K562 (cell line): ENCODE measurements around the gene ADAM10. TPM values are rescaled to one million over a fixed set of nuclear protein-coding genes. Genes with fewer than 3 reads are reported as not detected.
A peak's percentile ranks its signal among the peaks of the same experiment; 100 is the strongest.

Source experiments
- ASH1L ChIP-seq: fragments of 450-650 bp; IDR thresholded peaks from 2 replicates; pipeline ENCODE4 v1.6.1; 2018; ENCODE audit warnings: borderline replicate concordance, mild to moderate bottlenecking, low read depth; ENCODE audit not compliant: partially characterized antibody
- BRD4 ChIP-seq: fragments of 200-600 bp; sonication (generic); IDR thresholded peaks from 2 replicates; pipeline ENCODE4 v1.6.1; 2017; ENCODE audit warnings: inconsistent platforms
- CAMTA2 ChIP-seq: fragments of 250-450 bp; sonication (Bioruptor Pico); conservative IDR thresholded peaks from 2 replicates; pipeline ENCODE4 v1.5.1; 2022
- CTBP1 ChIP-seq: fragments of 450-650 bp; IDR thresholded peaks from 2 replicates; pipeline ENCODE4 v1.6.1; 2016; ENCODE audit warnings: borderline replicate concordance
- KDM5B ChIP-seq: fragments of 200-600 bp; sonication (generic); IDR thresholded peaks from 2 replicates; pipeline ENCODE4 v1.6.1; 2012; ENCODE audit warnings: low read depth, mild to moderate bottlenecking, moderate library complexity, low read length, control low read depth, inconsistent platforms; ENCODE audit not compliant: insufficient replicate concordance
- MAZ ChIP-seq, 2 experiments: fragments of 450-650 bp in 1 of 2; sonication (generic) in 1 of 2; formaldehyde crosslinking; IDR thresholded peaks in 1 of 2; conservative IDR thresholded peaks in 1 of 2; 2 replicates each; pipeline versions ENCODE4 v1.4.0 to v1.5.0; 2020; ENCODE audit warnings: mild to moderate bottlenecking in 1 of 2, missing genetic modification reagents in 1 of 2
- MBD2 ChIP-seq: sonication (generic); IDR thresholded peaks from 2 replicates; pipeline ENCODE4 v1.6.1; 2016; ENCODE audit warnings: low read depth, borderline replicate concordance
- MCM3 ChIP-seq: fragments of 450-650 bp; IDR thresholded peaks from 2 replicates; pipeline ENCODE4 v1.6.1; 2016
- MYC ChIP-seq, 2 experiments: fragments of 250-450 bp in 1 of 2; sonication (Bioruptor Pico) in 1 of 2; IDR thresholded peaks; 2 replicates each; pipeline versions ENCODE4 v1.5.1 to v1.6.1; 2012 to 2021; ENCODE audit warnings: low read depth in 2 of 2, borderline replicate concordance in 1 of 2, improper control_type of control experiment in 1 of 2, low read length in 1 of 2, mild to moderate bottlenecking in 1 of 2, moderate library complexity in 1 of 2
- NR2C1 ChIP-seq, 2 experiments: fragments of 450-650 bp; IDR thresholded peaks; 2 replicates each; pipeline ENCODE4 v1.6.1; 2017; ENCODE audit warnings: mild to moderate bottlenecking in 2 of 2, antibody characterized with exemption in 1 of 2, inconsistent platforms in 1 of 2, missing compliant biosample characterization in 1 of 2, missing genetic modification characterization in 1 of 2
- SAFB ChIP-seq: fragments of 200-400 bp; formaldehyde crosslinking; IDR thresholded peaks from 2 replicates; pipeline ENCODE4 v1.6.1; 2017; ENCODE audit warnings: low read depth, low read length, borderline replicate concordance
- SIN3B ChIP-seq: fragments of 450-650 bp; IDR thresholded peaks from 2 replicates; pipeline ENCODE4 v1.6.1; 2017; ENCODE audit warnings: low read depth, mild to moderate bottlenecking, moderate library complexity
- SMARCA4 ChIP-seq: fragments of 450-650 bp; IDR thresholded peaks from 2 replicates; pipeline ENCODE4 v1.6.1; 2016
- TOE1 ChIP-seq, 2 experiments: fragments of 450-650 bp in 1 of 2; sonication (generic) in 1 of 2; formaldehyde crosslinking in 1 of 2; IDR thresholded peaks; 2 replicates each; pipeline versions ENCODE4 v1.7.1 to v1.8.0; 2016 to 2022; ENCODE audit warnings: borderline replicate concordance in 2 of 2, mild to moderate bottlenecking in 2 of 2, antibody characterized with exemption in 1 of 2, inconsistent platforms in 1 of 2, low read depth in 1 of 2, missing genetic modification reagents in 1 of 2, moderate library complexity in 1 of 2
- ZKSCAN1 ChIP-seq: fragments of 150-350 bp; IDR thresholded peaks from 2 replicates; pipeline ENCODE4 v1.6.1; 2016; ENCODE audit warnings: low read depth, low read length
- ZNF134 ChIP-seq: fragments of 250-450 bp; sonication (Bioruptor Pico); conservative IDR thresholded peaks from 2 replicates; pipeline ENCODE4 v1.4.0; 2020
- polyA plus RNA-seq, 8 experiments: library from polyadenylated mRNA; depleted of rRNA in 4 of 8; stranded (reverse) in 5 of 8; unstranded in 3 of 8; fragments of >200 nt; fragmentation: Nextera tagmentation in 2 of 8; fragmentation: Illumina TruSeq in 1 of 8; extraction: Ambion mirVana in 2 of 8; extraction: Trizol in 1 of 8; gene quantifications; 2 replicates each; pipeline versions ENCODE4 v1.2.1 to v1.2.3, GENCODE V29; 2011 to 2014; ENCODE audit warnings: inconsistent platforms in 1 of 8, missing spikeins in 1 of 8
- total RNA-seq, 7 experiments: library from RNA; depleted of rRNA in 6 of 7; stranded (reverse); fragments of >200 nt in 6 of 7; fragmentation: Illumina TruSeq in 2 of 7; extraction: Trizol in 2 of 7; gene quantifications; 2 replicates each; pipeline versions ENCODE4 v1.2.1 to v1.2.3, GENCODE V29; 2011 to 2021; ENCODE audit warnings: low replicate concordance in 1 of 7
- TF ChIP-seq, protein P1 (sequence below), 2 experiments: fragments of 450-650 bp in 1 of 2; sonication (generic) in 1 of 2; formaldehyde crosslinking in 1 of 2; IDR thresholded peaks in 1 of 2; conservative IDR thresholded peaks in 1 of 2; 2 replicates each; pipeline versions ENCODE4 v1.6.1 to v1.8.1; 2016 to 2023; ENCODE audit warnings: mild to moderate bottlenecking in 2 of 2, moderate library complexity in 2 of 2, inconsistent platforms in 1 of 2, missing genetic modification reagents in 1 of 2
- TF ChIP-seq, protein P2 (sequence below): fragments of 250-450 bp; sonication (Bioruptor Pico); IDR thresholded peaks from 2 replicates; pipeline ENCODE4 v1.9.0; 2021; ENCODE audit warnings: mild to moderate bottlenecking
- TF ChIP-seq, protein P3 (sequence below): fragments of 450-650 bp; formaldehyde crosslinking; IDR thresholded peaks from 2 replicates; pipeline ENCODE4 v1.4.0; 2020; ENCODE audit warnings: mild to moderate bottlenecking, mixed read lengths
- TF ChIP-seq, protein P4 (sequence below), 2 experiments: fragments of 450-650 bp; conservative IDR thresholded peaks; 2 replicates each; pipeline ENCODE4 v1.6.1; 2017; ENCODE audit warnings: mild to moderate bottlenecking in 2 of 2, moderate library complexity in 2 of 2

The ADAM10 gene
- total and polyA plus RNA-seq, 9 of the 15 experiments (the other 6 are each of a cell fraction or from before 2014, with no cell fraction given) = 11.9 to 152 (median 57.3) TPM

DNA sequence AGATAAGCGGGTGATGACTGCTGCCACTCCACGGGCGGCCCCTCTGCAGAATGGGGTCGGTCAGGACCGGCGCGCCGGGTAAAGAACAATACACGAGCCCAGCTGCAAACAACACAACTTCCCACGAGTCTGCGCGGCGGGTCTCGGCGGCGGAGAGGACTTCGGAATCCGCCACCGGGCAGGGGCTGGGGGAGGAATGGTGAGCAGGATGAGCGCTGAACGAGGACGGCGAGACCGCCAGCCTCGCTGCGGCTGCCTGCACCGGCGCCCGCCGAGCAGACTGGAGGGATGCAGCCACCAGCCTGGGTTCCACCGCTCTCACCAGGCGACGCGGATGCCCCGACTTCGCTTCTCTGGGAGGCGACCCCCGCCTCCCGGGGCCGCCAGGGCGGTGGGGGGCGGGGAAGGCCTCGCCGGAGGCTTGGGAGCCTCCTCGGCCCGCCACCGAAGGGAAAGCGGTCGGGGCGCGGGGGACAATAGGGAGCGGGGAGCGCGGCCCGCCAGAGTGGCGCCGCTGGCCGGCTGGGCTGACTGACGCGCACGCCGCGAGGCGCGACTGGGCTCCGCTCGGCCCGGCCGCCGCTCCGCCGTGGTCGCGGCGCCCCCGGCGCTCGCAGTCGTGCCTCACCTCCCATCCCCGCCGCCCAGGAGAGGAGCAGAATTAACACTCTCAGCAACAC lies 515 bp downstream of the ADAM10 start (continued):
- TF ChIP-seq, protein P1, sequence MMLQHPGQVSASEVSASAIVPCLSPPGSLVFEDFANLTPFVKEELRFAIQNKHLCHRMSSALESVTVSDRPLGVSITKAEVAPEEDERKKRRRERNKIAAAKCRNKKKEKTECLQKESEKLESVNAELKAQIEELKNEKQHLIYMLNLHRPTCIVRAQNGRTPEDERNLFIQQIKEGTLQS (IDR thresholded peaks at IDR 0.05) = no peak
- TF ChIP-seq, protein P1 (CRISPR knock-in tag; conservative IDR thresholded peaks at IDR 0.05) = no peak
- TF ChIP-seq KDM5B (no peak), ASH1L (no peak), SAFB (no peak), MYC (IDR thresholded peaks at IDR 0.05; ENCODE audit: low read depth, low read length) (no peak), MYC (CRISPR knock-in tag; IDR thresholded peaks at IDR 0.05; ENCODE audit: borderline replicate concordance, low read depth) (no peak), ZNF134 (no peak), TOE1 (IDR thresholded peaks at IDR 0.05; ENCODE audit: borderline replicate concordance) (no peak), TOE1 (CRISPR knock-in tag; IDR thresholded peaks at IDR 0.05; ENCODE audit: borderline replicate concordance, low read depth) (no peak), CTBP1 (0 out of 2 replicates have a peak, but pooled peaks have one; percentile 8), SIN3B (no peak), MCM3 (no peak), CAMTA2 (CRISPR knock-in tag) (no peak), BRD4 (no peak), SMARCA4 (peak; percentile 58; the same call in 1 of the 2 replicates), NR2C1 (IDR thresholded peaks at IDR 0.05) (no peak), NR2C1 (tag; IDR thresholded peaks at IDR 0.05) (no peak), MBD2 (no peak), ZKSCAN1 (no peak), MAZ (CRISPR knock-in tag; conservative IDR thresholded peaks at IDR 0.05 in 1 of 2, IDR thresholded peaks at IDR 0.05 in 1 of 2) (0 out of 4 replicates have a peak, but pooled peaks of 1 of the 2 experiments have one; percentile 25)
- TF ChIP-seq, protein P2, sequence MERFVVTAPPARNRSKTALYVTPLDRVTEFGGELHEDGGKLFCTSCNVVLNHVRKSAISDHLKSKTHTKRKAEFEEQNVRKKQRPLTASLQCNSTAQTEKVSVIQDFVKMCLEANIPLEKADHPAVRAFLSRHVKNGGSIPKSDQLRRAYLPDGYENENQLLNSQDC (CRISPR knock-in tag) = no peak
- TF ChIP-seq, protein P3, sequence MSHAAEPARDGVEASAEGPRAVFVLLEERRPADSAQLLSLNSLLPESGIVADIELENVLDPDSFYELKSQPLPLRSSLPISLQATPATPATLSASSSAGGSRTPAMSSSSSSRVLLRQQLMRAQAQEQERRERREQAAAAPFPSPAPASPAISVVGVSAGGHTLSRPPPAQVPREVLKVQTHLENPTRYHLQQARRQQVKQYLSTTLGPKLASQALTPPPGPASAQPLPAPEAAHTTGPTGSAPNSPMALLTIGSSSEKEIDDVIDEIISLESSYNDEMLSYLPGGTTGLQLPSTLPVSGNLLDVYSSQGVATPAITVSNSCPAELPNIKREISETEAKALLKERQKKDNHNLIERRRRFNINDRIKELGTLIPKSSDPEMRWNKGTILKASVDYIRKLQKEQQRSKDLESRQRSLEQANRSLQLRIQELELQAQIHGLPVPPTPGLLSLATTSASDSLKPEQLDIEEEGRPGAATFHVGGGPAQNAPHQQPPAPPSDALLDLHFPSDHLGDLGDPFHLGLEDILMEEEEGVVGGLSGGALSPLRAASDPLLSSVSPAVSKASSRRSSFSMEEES = no peak
- TF ChIP-seq, protein P4, sequence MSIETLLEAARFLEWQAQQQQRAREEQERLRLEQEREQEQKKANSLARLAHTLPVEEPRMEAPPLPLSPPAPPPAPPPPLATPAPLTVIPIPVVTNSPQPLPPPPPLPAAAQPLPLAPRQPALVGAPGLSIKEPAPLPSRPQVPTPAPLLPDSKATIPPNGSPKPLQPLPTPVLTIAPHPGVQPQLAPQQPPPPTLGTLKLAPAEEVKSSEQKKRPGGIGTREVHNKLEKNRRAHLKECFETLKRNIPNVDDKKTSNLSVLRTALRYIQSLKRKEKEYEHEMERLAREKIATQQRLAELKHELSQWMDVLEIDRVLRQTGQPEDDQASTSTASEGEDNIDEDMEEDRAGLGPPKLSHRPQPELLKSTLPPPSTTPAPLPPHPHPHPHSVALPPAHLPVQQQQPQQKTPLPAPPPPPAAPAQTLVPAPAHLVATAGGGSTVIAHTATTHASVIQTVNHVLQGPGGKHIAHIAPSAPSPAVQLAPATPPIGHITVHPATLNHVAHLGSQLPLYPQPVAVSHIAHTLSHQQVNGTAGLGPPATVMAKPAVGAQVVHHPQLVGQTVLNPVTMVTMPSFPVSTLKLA (conservative IDR thresholded peaks at IDR 0.05) = peak in 1 of 2 experiments; percentile 16; a peak in 2 of 4 replicates
